Trophoblast cell (in vitro differentiated cells and primary cell): ENCODE measurements around the gene RTBDN.

ENCODE experiments used
- DNase-seq, 2 donors: peaks; one replicate each; pipeline ENCODE4 v3.0.0-alpha.2; 2016
- H2AFZ ChIP-seq: 2 replicates; pipeline ENCODE4 v1.6.1; 2013; ENCODE audit warnings: low read length, moderate library complexity, mild to moderate bottlenecking; ENCODE audit not compliant: insufficient read depth, poor library complexity
- H2AK5ac ChIP-seq: 2 replicates; pipeline ENCODE4 v1.6.1; 2013; ENCODE audit warnings: mild to moderate bottlenecking, low read length
- H2BK120ac ChIP-seq: 2 replicates; pipeline ENCODE4 v1.6.1; 2013; ENCODE audit warnings: low read length, mild to moderate bottlenecking, moderate library complexity; ENCODE audit not compliant: insufficient read depth, poor library complexity
- H2BK12ac ChIP-seq: 2 replicates; pipeline ENCODE4 v1.6.1; 2013; ENCODE audit warnings: mild to moderate bottlenecking, low read length, moderate library complexity
- H2BK5ac ChIP-seq: 2 replicates; pipeline ENCODE4 v1.6.1; 2013; ENCODE audit warnings: low read length, low read depth, moderate library complexity, mild to moderate bottlenecking; ENCODE audit not compliant: poor library complexity
- H3K14ac ChIP-seq: 2 replicates; pipeline ENCODE4 v1.6.1; 2013; ENCODE audit warnings: mild to moderate bottlenecking, low read length
- H3K18ac ChIP-seq: 2 replicates; pipeline ENCODE4 v1.6.1; 2013; ENCODE audit warnings: mild to moderate bottlenecking, low read length
- H3K23ac ChIP-seq: 2 replicates; pipeline ENCODE4 v1.6.1; 2013; ENCODE audit warnings: low read length
- H3K27ac ChIP-seq: 2 replicates; pipeline ENCODE4 v1.5.1; 2013; ENCODE audit warnings: low read depth, mild to moderate bottlenecking, inconsistent platforms, low read length, moderate library complexity
- H3K27me3 ChIP-seq: 2 replicates; pipeline ENCODE4 v1.6.1; 2013; ENCODE audit warnings: inconsistent platforms, mild to moderate bottlenecking, low read length, moderate library complexity; ENCODE audit not compliant: insufficient read depth
- H3K36me3 ChIP-seq, 2 experiments: 1 replicate in 1 of 2; 2 replicates in 1 of 2; pipeline ENCODE4 v1.6.1; 2013; ENCODE audit warnings: low read length in 2 of 2, mild to moderate bottlenecking in 2 of 2, moderate library complexity in 1 of 2; ENCODE audit not compliant: insufficient read depth in 2 of 2, control insufficient read depth in 1 of 2
- H3K4ac ChIP-seq: 2 replicates; pipeline ENCODE4 v1.6.1; 2013; ENCODE audit warnings: low read depth, mild to moderate bottlenecking, low read length, moderate library complexity
- H3K4me1 ChIP-seq, 2 experiments: 1 replicate in 1 of 2; 2 replicates in 1 of 2; pipeline ENCODE4 v1.6.1; 2013; ENCODE audit warnings: low read length in 2 of 2, mild to moderate bottlenecking in 2 of 2, moderate library complexity in 1 of 2; ENCODE audit not compliant: insufficient read depth in 2 of 2, control insufficient read depth in 1 of 2
- H3K4me2 ChIP-seq: 2 replicates; pipeline ENCODE4 v1.6.1; 2013; ENCODE audit warnings: inconsistent platforms, mild to moderate bottlenecking, low read length, moderate library complexity
- H3K4me3 ChIP-seq: 2 replicates; pipeline ENCODE4 v1.5.1; 2013; ENCODE audit warnings: mild to moderate bottlenecking, low read depth, low read length, inconsistent platforms
- H3K79me1 ChIP-seq: one replicate; pipeline ENCODE4 v1.6.1; 2013; ENCODE audit warnings: low read length
- H3K79me2 ChIP-seq: 2 replicates; pipeline ENCODE4 v1.6.1; 2013; ENCODE audit warnings: low read length, mild to moderate bottlenecking; ENCODE audit not compliant: control insufficient read depth, insufficient read depth, poor library complexity
- H3K9ac ChIP-seq: 2 replicates; pipeline ENCODE4 v1.6.1; 2013; ENCODE audit warnings: mild to moderate bottlenecking, low read length
- H3K9me3 ChIP-seq: 2 replicates; pipeline ENCODE4 v1.6.1; 2013; ENCODE audit warnings: low read depth, mild to moderate bottlenecking, control low read depth, inconsistent platforms, low read length; ENCODE audit not compliant: insufficient read depth
- H4K12ac ChIP-seq: 2 replicates; pipeline ENCODE4 v1.6.1; 2013; ENCODE audit warnings: low read depth, mild to moderate bottlenecking, low read length, moderate library complexity
- H4K8ac ChIP-seq: 2 replicates; pipeline ENCODE4 v1.6.1; 2013; ENCODE audit warnings: low read depth, mild to moderate bottlenecking, low read length, moderate library complexity
- H4K91ac ChIP-seq: one replicate; pipeline ENCODE4 v1.6.1; 2013; ENCODE audit warnings: low read depth, mild to moderate bottlenecking, low read length, moderate library complexity
- WGBS: extraction: QIAGEN DNeasy Blood & Tissue Kit; methylation state at CpG from one replicate; pipeline ENCODE4 v1.1.7; 2013; ENCODE audit warnings: missing lambda C conversion rate; ENCODE audit not compliant: insufficient read length, insufficient coverage; ENCODE audit errors: extremely low coverage; 5-methylcytosine and 5-hydroxymethylcytosine counted together

The RTBDN gene

GRCh38 chr19:12782424-12783290 is 51.7 kb downstream of the RTBDN start:
- H2BK5ac ChIP-seq: peak overlapping the region; percentile 90
- peak overlapping the region; percentile 68 for H3K4ac ChIP-seq
- peak overlapping the region; percentile 96 for H3K27ac ChIP-seq
- H3K9ac ChIP-seq: peak overlapping the region; percentile 15
- H3K9me3 ChIP-seq: no peaks in the 10 kb centered on the region
- DNase-seq: peak in 1 of 2 donors; percentile 52
- H4K12ac ChIP-seq: peak overlapping the region; percentile 61
- peak overlapping the region; percentile 92 for H2BK12ac ChIP-seq
- peak overlapping the region; percentile 75 for H3K4me2 ChIP-seq
- peaks cover 13% of the 10 kb centered on the region for H3K79me2 ChIP-seq
- H3K18ac ChIP-seq: peak overlapping the region; percentile 93
- no peak overlapping the region for H3K23ac ChIP-seq
- H3K36me3 ChIP-seq: no peaks in the 10 kb centered on the region
- peak overlapping the region; percentile 51 for H2AK5ac ChIP-seq
- H3K4me1 ChIP-seq: peaks cover 47 to 55% of the 10 kb centered on the region in 2 experiments
- peak overlapping the region; percentile 70 for H3K4me3 ChIP-seq
- H4K8ac ChIP-seq: peak overlapping the region; percentile 91
- peaks cover 60% of the 10 kb centered on the region for H3K79me1 ChIP-seq
- H2BK120ac ChIP-seq: peak overlapping the region; percentile 98
- peak overlapping the region; percentile 100 for H4K91ac ChIP-seq
- no peaks in the 10 kb centered on the region for H3K27me3 ChIP-seq
- WGBS: no CpG with 5 or more reads among the region's 88 CpGs
- H3K14ac ChIP-seq: peak overlapping the region; percentile 91
- peak overlapping the region; percentile 80 for H2AFZ ChIP-seq

- peaks cover 62% of the 10 kb centered on the region for H3K79me1 ChIP-seq
- peak overlapping the region; percentile 25 for H4K12ac ChIP-seq
- H2BK12ac ChIP-seq: peak overlapping the region; percentile 92
- H3K4me2 ChIP-seq: peak overlapping the region; percentile 75
- H3K23ac ChIP-seq: no peak overlapping the region
- WGBS: no CpG with 5 or more reads among the region's 12 CpGs
- no peak overlapping the region for H3K9ac ChIP-seq
- no peaks in the 10 kb centered on the region for H3K36me3 ChIP-seq
- H3K4ac ChIP-seq: peak overlapping the region; percentile 56
- H4K8ac ChIP-seq: peak overlapping the region; percentile 91
- peak overlapping the region; percentile 96 for H3K27ac ChIP-seq
- H3K27me3 ChIP-seq: no peaks in the 10 kb centered on the region
- H3K4me1 ChIP-seq: peaks cover 50 to 59% of the 10 kb centered on the region in 2 experiments
- peak overlapping the region; percentile 91 for H3K14ac ChIP-seq
- H3K79me2 ChIP-seq: peaks cover 13% of the 10 kb centered on the region
- DNase-seq: no peak
- H2BK5ac ChIP-seq: peak overlapping the region; percentile 90
- H3K4me3 ChIP-seq: peak overlapping the region; percentile 70
- H2BK120ac ChIP-seq: peak overlapping the region; percentile 98
- H2AFZ ChIP-seq: peak overlapping the region; percentile 64
- peak overlapping the region; percentile 44 for H2AK5ac ChIP-seq
- no peaks in the 10 kb centered on the region for H3K9me3 ChIP-seq
- H4K91ac ChIP-seq: peak overlapping the region; percentile 100
- H3K18ac ChIP-seq: peak overlapping the region; percentile 93
These were observed 52.3 kb downstream of the RTBDN start for GRCh38 chr19:12782174-12782423.

GRCh38 chr19:12779162-12779993 is 55.0 kb downstream of the RTBDN start:
- H3K23ac ChIP-seq: no peak overlapping the region
- H4K91ac ChIP-seq: peak overlapping the region; percentile 93
- DNase-seq: no peak
- H3K79me1 ChIP-seq: peaks cover 45% of the 10 kb centered on the region
- peak overlapping the region; percentile 67 for H3K14ac ChIP-seq
- peaks cover 0 to 2% of the 10 kb centered on the region in 2 experiments for H3K36me3 ChIP-seq
- no peaks in the 10 kb centered on the region for H3K9me3 ChIP-seq
- peak overlapping the region; percentile 15 for H4K12ac ChIP-seq
- peak overlapping the region; percentile 18 for H3K4ac ChIP-seq
- no peak overlapping the region for H3K9ac ChIP-seq
- H2BK5ac ChIP-seq: peak overlapping the region; percentile 86
- no peak overlapping the region for H3K4me3 ChIP-seq
- WGBS: no CpG with 5 or more reads among the region's 15 CpGs
- H2AFZ ChIP-seq: no peak overlapping the region
- peak overlapping the region; percentile 69 for H2BK120ac ChIP-seq
- H3K18ac ChIP-seq: peak overlapping the region; percentile 94
- peak overlapping the region; percentile 89 for H4K8ac ChIP-seq
- H3K27me3 ChIP-seq: no peaks in the 10 kb centered on the region
- no peak overlapping the region for H3K4me2 ChIP-seq
- H3K4me1 ChIP-seq: peaks cover 34 to 41% of the 10 kb centered on the region in 2 experiments
- peak overlapping the region; percentile 90 for H2BK12ac ChIP-seq
- H3K79me2 ChIP-seq: peaks cover 15% of the 10 kb centered on the region
- H2AK5ac ChIP-seq: peak overlapping the region; percentile 88
- peak overlapping the region; percentile 72 for H3K27ac ChIP-seq

GRCh38 chr19:12778905-12779161 is 55.5 kb downstream of the RTBDN start:
- no CpG with 5 or more reads among the region's 6 CpGs for WGBS
- Histone ChIP-seq H3K23ac (no peak overlapping the region), H3K79me1 (peaks cover 42% of the 10 kb centered on the region), H4K8ac (peak overlapping the region; percentile 89), H3K18ac (peak overlapping the region; percentile 94), H4K12ac (peak overlapping the region; percentile 15), H3K4me1 (peaks cover 33 to 37% of the 10 kb centered on the region in 2 experiments), H2BK5ac (peak overlapping the region; percentile 86), H4K91ac (peak overlapping the region; percentile 93), H3K27ac (peak overlapping the region; percentile 72), H3K9ac (no peak overlapping the region), H3K4me2 (peak overlapping the region; percentile 97), H3K4ac (peak overlapping the region; percentile 18), H2AK5ac (peak overlapping the region; percentile 88), H3K79me2 (peaks cover 13% of the 10 kb centered on the region), H3K9me3 (no peaks in the 10 kb centered on the region), H3K27me3 (no peaks in the 10 kb centered on the region), H2AFZ (no peak overlapping the region), H3K4me3 (no peak overlapping the region), H3K36me3 (peaks cover 0 to 4% of the 10 kb centered on the region in 2 experiments), H2BK12ac (peak overlapping the region; percentile 90), H2BK120ac (peak overlapping the region; percentile 69), H3K14ac (peak overlapping the region; percentile 73)
- DNase-seq: no peak
